ENCODE measurements around the gene MEIOB.

DNA sequence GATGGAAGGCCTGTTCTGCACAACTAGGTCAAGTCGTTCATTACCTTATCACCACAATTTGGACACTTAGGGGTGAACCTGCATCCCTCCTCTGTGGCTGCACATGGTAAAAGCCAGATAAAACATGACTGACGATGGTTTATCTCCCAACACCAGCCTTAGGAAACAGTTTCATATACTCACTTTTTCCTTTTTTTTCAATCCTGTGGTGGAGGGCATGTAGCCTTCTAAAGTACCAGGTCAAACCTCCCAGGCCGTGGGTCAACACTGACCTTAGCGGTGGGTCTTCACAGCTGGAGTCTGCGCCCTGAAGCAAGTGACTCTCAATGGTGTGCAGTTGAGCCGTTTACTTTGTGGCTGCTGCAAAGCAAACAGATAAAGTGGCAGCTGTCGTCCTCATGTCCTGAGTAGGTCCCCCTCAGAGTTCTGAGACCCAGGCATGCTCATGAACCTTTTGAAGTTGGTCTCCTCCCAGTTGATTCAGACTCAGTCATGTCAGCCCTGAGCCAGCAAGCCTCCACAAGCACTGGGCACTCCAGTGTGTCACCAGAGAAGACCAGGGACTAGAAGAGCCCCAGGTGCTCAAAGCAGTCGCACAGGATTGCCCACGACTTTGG lies 39.0 kb downstream of the MEIOB start:
- TF ChIP-seq, protein P1, sequence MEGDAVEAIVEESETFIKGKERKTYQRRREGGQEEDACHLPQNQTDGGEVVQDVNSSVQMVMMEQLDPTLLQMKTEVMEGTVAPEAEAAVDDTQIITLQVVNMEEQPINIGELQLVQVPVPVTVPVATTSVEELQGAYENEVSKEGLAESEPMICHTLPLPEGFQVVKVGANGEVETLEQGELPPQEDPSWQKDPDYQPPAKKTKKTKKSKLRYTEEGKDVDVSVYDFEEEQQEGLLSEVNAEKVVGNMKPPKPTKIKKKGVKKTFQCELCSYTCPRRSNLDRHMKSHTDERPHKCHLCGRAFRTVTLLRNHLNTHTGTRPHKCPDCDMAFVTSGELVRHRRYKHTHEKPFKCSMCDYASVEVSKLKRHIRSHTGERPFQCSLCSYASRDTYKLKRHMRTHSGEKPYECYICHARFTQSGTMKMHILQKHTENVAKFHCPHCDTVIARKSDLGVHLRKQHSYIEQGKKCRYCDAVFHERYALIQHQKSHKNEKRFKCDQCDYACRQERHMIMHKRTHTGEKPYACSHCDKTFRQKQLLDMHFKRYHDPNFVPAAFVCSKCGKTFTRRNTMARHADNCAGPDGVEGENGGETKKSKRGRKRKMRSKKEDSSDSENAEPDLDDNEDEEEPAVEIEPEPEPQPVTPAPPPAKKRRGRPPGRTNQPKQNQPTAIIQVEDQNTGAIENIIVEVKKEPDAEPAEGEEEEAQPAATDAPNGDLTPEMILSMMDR (optimal IDR thresholded peaks at IDR 0.05 in 1 of 3, IDR thresholded peaks at IDR 0.05 in 1 of 3, conservative IDR thresholded peaks at IDR 0.05 in 1 of 3; ENCODE audit: extremely low read depth in 1 of 3, insufficient read depth in 2 of 3, low read length in 3 of 3) = no peak
- TF ChIP-seq EZH2 (IDR thresholded peaks at IDR 0.05; ENCODE audit: low read length) = no peak

Measured in keratinocyte (primary cell).